Caco-2 (cell line): ENCODE data around the gene PRLH. TPM values are rescaled to one million over a fixed set of nuclear protein-coding genes. Genes with fewer than 3 reads are reported as not detected.

ENCODE experiments used
- BruUV-seq: library from RNA; stranded (reverse); fragments of 400-500 nt; replicated peaks from 2 replicates; lab custom pipeline; 2021; lab: Mats Ljungman, UMichigan
- CTCF ChIA-PET: fragments of 300-600 bp; sonication (Branson Sonifier 250); formaldehyde crosslinking; loops from one replicate; lab custom pipeline; 2022; ENCODE audit warnings: antibody characterized with exemption; lab: Charles Lee
- POLR2A ChIA-PET: fragments of 300-600 bp; sonication (Branson Sonifier 250); formaldehyde crosslinking; loops from one replicate; lab custom pipeline; 2022; ENCODE audit warnings: antibody characterized with exemption; lab: Charles Lee
- DNase-seq, 2 experiments: peaks; one replicate each; pipeline versions ENCODE4 v3.0.0 to v3.0.0-alpha.2; 2020 to 2022
- H3K27me3 ChIP-seq: replicated peaks from 2 replicates; pipeline ENCODE4 v1.6.0; 2011; ENCODE audit warnings: low read length; ENCODE audit not compliant: control insufficient read depth, insufficient read depth
- H3K36me3 ChIP-seq: 2 replicates; pipeline ENCODE4 v1.5.1; 2011; ENCODE audit warnings: low read length; ENCODE audit not compliant: control insufficient read depth, insufficient read depth
- H3K4me1 ChIP-seq: fragments of 250-450 bp; sonication (Bioruptor Pico); 2 replicates; pipeline ENCODE4 v1.5.1; 2020; ENCODE audit warnings: mild to moderate bottlenecking
- H3K4me3 ChIP-seq: 2 replicates; pipeline ENCODE4 v1.5.1; 2011; ENCODE audit warnings: low read depth, mild to moderate bottlenecking, control low read depth, low read length
- H3K9me3 ChIP-seq: fragments of 250-450 bp; sonication (Bioruptor Pico); 2 replicates; pipeline ENCODE4 v1.5.1; 2020; ENCODE audit warnings: mild to moderate bottlenecking, moderate library complexity
- H3K27ac Mint-ChIP-seq: one replicate; pipeline ENCODE4 v1.8.0; 2022; ENCODE audit warnings: mixed read lengths; ENCODE audit not compliant: unreplicated experiment
- H3K27me3 Mint-ChIP-seq: one replicate; pipeline ENCODE4 v1.8.0; 2022; ENCODE audit warnings: mixed read lengths; ENCODE audit not compliant: insufficient read depth, unreplicated experiment
- H3K36me3 Mint-ChIP-seq: one replicate; pipeline ENCODE4 v1.8.0; 2022; ENCODE audit warnings: mild to moderate bottlenecking, mixed read lengths; ENCODE audit not compliant: insufficient read depth, unreplicated experiment
- H3K4me1 Mint-ChIP-seq: one replicate; pipeline ENCODE4 v1.8.0; 2022; ENCODE audit warnings: low read depth, mixed read lengths; ENCODE audit not compliant: unreplicated experiment
- H3K4me3 Mint-ChIP-seq: one replicate; pipeline ENCODE4 v1.8.0; 2022; ENCODE audit warnings: mild to moderate bottlenecking, moderate library complexity, mixed read lengths; ENCODE audit not compliant: unreplicated experiment
- H3K9me3 Mint-ChIP-seq: one replicate; pipeline ENCODE4 v1.8.0; 2022; ENCODE audit warnings: mixed read lengths; ENCODE audit not compliant: unreplicated experiment
- intact Hi-C: fragments of 100-400 bp; cut with micrococcal nuclease; formaldehyde crosslinking; loops from one replicate; pipeline ENCODE4 v1.10.0; 2022; ENCODE audit not compliant: unreplicated experiment
- total RNA-seq: library from RNA; stranded (reverse); gene quantifications from 2 replicates; pipeline ENCODE4 v1.2.3, GENCODE V29; 2022
- TF ChIP-seq, protein P1 (sequence below), 2 experiments: fragments of 200-600 bp in 1 of 2; IDR thresholded peaks; 1 replicate in 1 of 2; 2 replicates in 1 of 2; pipeline versions ENCODE4 v1.5.1 to v1.8.0; 2011 to 2022; ENCODE audit warnings: antibody characterized with exemption in 1 of 2, control low read depth in 1 of 2, inconsistent platforms in 1 of 2, low read depth in 1 of 2, low read length in 1 of 2, mild to moderate bottlenecking in 1 of 2, moderate library complexity in 1 of 2; ENCODE audit not compliant: insufficient read depth in 1 of 2, severe bottlenecking in 1 of 2, unreplicated experiment in 1 of 2

PRLH gene
- total RNA-seq, 1 experiment from 2014 or later = not detected

DNA sequence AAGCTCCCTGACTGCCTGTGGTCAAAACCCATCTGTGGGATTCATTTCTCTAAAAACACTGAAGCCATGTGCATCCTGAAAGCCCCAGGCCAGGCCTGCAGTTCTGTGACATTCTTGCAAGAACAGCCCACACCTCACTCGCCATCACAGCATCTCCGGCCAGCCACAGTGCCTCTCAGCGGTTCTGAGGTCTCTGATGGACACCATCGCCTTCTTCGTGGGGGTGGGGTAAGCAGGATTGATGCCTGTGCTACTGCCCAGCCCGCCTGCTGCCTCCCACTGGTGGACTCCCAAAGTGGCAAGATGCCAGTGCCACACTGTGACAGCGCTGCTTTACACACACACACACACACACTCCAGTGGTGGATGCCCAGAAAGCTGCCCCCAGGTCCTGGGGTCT, 5.2 kb upstream of the PRLH start:
- CTCF ChIA-PET = no interaction called here
- POLR2A ChIA-PET = no interaction called here
- peaks cover 6% of the 10 kb centered on the region for H3K36me3 Mint-ChIP-seq
- no peaks in the 10 kb centered on the region for H3K27me3 Mint-ChIP-seq
- DNase-seq = no peak
- Histone ChIP-seq H3K4me1 (no peaks in the 10 kb centered on the region), H3K4me3 (no peak overlapping the region), H3K27me3 (no peaks in the 10 kb centered on the region), H3K36me3 (no peaks in the 10 kb centered on the region), H3K9me3 (no peaks in the 10 kb centered on the region)
- TF ChIP-seq, protein P1, sequence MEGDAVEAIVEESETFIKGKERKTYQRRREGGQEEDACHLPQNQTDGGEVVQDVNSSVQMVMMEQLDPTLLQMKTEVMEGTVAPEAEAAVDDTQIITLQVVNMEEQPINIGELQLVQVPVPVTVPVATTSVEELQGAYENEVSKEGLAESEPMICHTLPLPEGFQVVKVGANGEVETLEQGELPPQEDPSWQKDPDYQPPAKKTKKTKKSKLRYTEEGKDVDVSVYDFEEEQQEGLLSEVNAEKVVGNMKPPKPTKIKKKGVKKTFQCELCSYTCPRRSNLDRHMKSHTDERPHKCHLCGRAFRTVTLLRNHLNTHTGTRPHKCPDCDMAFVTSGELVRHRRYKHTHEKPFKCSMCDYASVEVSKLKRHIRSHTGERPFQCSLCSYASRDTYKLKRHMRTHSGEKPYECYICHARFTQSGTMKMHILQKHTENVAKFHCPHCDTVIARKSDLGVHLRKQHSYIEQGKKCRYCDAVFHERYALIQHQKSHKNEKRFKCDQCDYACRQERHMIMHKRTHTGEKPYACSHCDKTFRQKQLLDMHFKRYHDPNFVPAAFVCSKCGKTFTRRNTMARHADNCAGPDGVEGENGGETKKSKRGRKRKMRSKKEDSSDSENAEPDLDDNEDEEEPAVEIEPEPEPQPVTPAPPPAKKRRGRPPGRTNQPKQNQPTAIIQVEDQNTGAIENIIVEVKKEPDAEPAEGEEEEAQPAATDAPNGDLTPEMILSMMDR (IDR thresholded peaks at IDR 0.05; ENCODE audit: insufficient read depth in 1 of 2, low read depth in 1 of 2, low read length in 1 of 2, severe bottlenecking in 1 of 2, unreplicated experiment in 1 of 2) = no peak
- intact Hi-C loops = no loop called here
- BruUV-seq = no TSS peak
- no peaks in the 10 kb centered on the region for H3K4me1 Mint-ChIP-seq
- no peak overlapping the region for H3K4me3 Mint-ChIP-seq
- no peak overlapping the region for H3K27ac Mint-ChIP-seq
- no peaks in the 10 kb centered on the region for H3K9me3 Mint-ChIP-seq

DNA sequence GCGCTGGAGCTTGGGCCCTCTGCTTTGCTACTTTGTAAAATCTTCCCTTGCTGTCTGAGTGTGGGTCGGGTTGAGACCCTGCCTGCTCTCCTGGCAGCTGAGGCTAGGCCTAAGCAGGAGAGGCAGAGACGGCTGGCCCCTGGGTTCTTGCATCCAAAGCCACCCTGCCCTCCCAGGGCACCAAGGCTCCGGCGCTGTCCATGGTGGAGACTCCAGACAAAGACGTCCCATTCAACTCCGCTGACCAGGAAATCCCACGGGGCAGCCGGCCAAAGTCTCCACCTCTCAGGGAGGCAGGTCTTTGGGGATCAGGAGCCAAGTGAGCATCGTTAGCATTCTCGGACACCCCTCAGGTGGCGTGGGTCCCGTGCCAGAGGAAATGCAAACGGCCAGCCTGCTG, 2.6 kb upstream of the PRLH start:
- CTCF ChIA-PET = no interaction called here
- Mint-ChIP-seq H3K4me3 (no peak overlapping the region), H3K4me1 (no peaks in the 10 kb centered on the region), H3K9me3 (no peaks in the 10 kb centered on the region), H3K27me3 (no peaks in the 10 kb centered on the region), H3K27ac (no peak overlapping the region), H3K36me3 (no peaks in the 10 kb centered on the region)
- Histone ChIP-seq H3K9me3 (no peaks in the 10 kb centered on the region), H3K36me3 (no peaks in the 10 kb centered on the region), H3K4me3 (no peak overlapping the region), H3K4me1 (no peaks in the 10 kb centered on the region), H3K27me3 (no peaks in the 10 kb centered on the region)
- intact Hi-C loops = no loop called here
- TF ChIP-seq, protein P1 (IDR thresholded peaks at IDR 0.05; ENCODE audit: insufficient read depth in 1 of 2, low read depth in 1 of 2, low read length in 1 of 2, severe bottlenecking in 1 of 2, unreplicated experiment in 1 of 2) = no peak
- BruUV-seq = no TSS peak
- peak in 1 of 2 experiments; percentile 25 for DNase-seq
- POLR2A ChIA-PET = no interaction called here

DNA sequence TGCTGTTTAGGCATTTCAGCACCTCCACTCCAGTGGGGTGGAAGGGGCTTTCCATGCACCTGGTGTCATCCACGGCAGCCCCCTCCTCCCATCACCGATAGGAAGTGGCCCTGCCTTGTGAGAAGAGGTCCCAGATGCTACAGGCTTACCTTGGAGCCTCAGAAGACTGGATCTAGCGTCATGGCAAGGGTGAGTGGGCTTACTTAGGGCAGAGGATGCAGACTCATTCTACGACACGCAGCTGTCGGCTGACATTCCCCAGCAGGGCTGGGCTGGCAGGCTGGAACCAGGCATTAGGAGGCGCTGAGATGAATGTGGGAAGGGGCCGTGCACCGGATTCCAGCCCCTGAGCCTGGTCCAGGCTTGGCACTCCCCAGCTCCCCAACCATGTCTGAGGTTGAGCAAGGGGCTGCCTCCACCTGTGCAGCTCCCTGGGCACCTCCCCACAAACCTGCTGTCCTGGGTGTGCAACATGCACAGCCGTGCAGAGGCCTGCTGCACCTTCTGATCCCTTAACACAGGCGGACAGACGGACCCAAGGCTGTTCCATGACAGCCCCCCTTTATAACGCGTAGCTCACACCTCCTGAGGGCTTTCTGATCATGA, 1.7 kb upstream of the PRLH start:
- Mint-ChIP-seq H3K27me3 (no peaks in the 10 kb centered on the region), H3K4me1 (no peaks in the 10 kb centered on the region), H3K27ac (no peak overlapping the region), H3K9me3 (no peaks in the 10 kb centered on the region), H3K4me3 (no peak overlapping the region), H3K36me3 (no peaks in the 10 kb centered on the region)
- ChIA-PET CTCF (no interaction called here), POLR2A (no interaction called here)
- TF ChIP-seq, protein P1 (IDR thresholded peaks at IDR 0.05; ENCODE audit: insufficient read depth in 1 of 2, low read depth in 1 of 2, low read length in 1 of 2, severe bottlenecking in 1 of 2, unreplicated experiment in 1 of 2) = no peak
- Histone ChIP-seq H3K9me3 (no peaks in the 10 kb centered on the region), H3K36me3 (no peaks in the 10 kb centered on the region), H3K4me1 (no peaks in the 10 kb centered on the region), H3K4me3 (no peak overlapping the region), H3K27me3 (no peaks in the 10 kb centered on the region)
- intact Hi-C loops = no loop called here
- no peak for DNase-seq
- no TSS peak for BruUV-seq
